WI38 (cell line): ENCODE results near the gene PDXDC1.
"Not testable (repeated sequence)": the region's sequence is repeated elsewhere in the genome, so short reads cannot be mapped to it uniquely, and the experiment has no call there.

ENCODE experiments used
- H3K4me3 ChIP-seq: 2 replicates; pipeline ENCODE4 v1.5.1; 2011; ENCODE audit warnings: low read depth, mild to moderate bottlenecking, control low read depth, low read length
- CTCF ChIP-seq: IDR thresholded peaks from 2 replicates; pipeline ENCODE4 v1.5.1; 2012; ENCODE audit warnings: low read depth, mild to moderate bottlenecking, control low read depth, low read length

The PDXDC1 gene

GRCh38 chr16:15059324-15059723, 84.5 kb downstream of the PDXDC1 start:
- no peak for TF ChIP-seq CTCF
- H3K4me3 ChIP-seq: no peak overlapping the region

- not testable (repeated sequence) for H3K4me3 ChIP-seq
These were observed 87.4 kb downstream of the PDXDC1 start for GRCh38 chr16:15062085-15062810.

- H3K4me3 ChIP-seq: not testable (repeated sequence)
These were observed 91.1 kb downstream of the PDXDC1 start for GRCh38 chr16:15065961-15066360.

- H3K4me3 ChIP-seq: not testable (repeated sequence)
These were observed 91.9 kb downstream of the PDXDC1 start for GRCh38 chr16:15066690-15067089.

GRCh38 chr16:15071013-15071412, 96.2 kb downstream of the PDXDC1 start:
- not testable (repeated sequence) for H3K4me3 ChIP-seq

GRCh38 chr16:15071916-15072769, 97.3 kb downstream of the PDXDC1 start:
- 0 out of 2 replicates have a peak, but pooled peaks have one; percentile 16 for TF ChIP-seq CTCF
- H3K4me3 ChIP-seq: not testable (repeated sequence)

- no peak overlapping the region for H3K4me3 ChIP-seq
- TF ChIP-seq CTCF: no peak
These were observed 98.3 kb downstream of the PDXDC1 start for GRCh38 chr16:15073101-15073500.

GRCh38 chr16:15076161-15076560, 101.3 kb downstream of the PDXDC1 start:
- not testable (repeated sequence) for H3K4me3 ChIP-seq

GRCh38 chr16:15080883-15081282, 106.1 kb downstream of the PDXDC1 start:
- H3K4me3 ChIP-seq: not testable (repeated sequence)

GRCh38 chr16:15082788-15083187, 108.0 kb downstream of the PDXDC1 start:
- not testable (repeated sequence) for H3K4me3 ChIP-seq

GRCh38 chr16:15090663-15091269, 115.9 kb downstream of the PDXDC1 start:
- H3K4me3 ChIP-seq: not testable (repeated sequence)

GRCh38 chr16:15093571-15093954, 118.7 kb downstream of the PDXDC1 start:
- H3K4me3 ChIP-seq: peak overlapping the region; percentile 69

- peak within 1 kb of the TSS; percentile 69 for H3K4me3 ChIP-seq
These were observed 119.4 kb downstream of the PDXDC1 start, which contains the start of gene RRN3 for GRCh38 chr16:15093955-15094827. Gene RRN3 (minus strand): TSS chr16:15094272. CDS start chr16:15094233, 39 bp downstream.

- not testable (repeated sequence) for H3K4me3 ChIP-seq
These were observed 121.8 kb downstream of the PDXDC1 start for GRCh38 chr16:15096583-15096972.

- not testable (repeated sequence) for H3K4me3 ChIP-seq
These were observed 124.6 kb downstream of the PDXDC1 start for GRCh38 chr16:15099366-15099909.
